HCT116 (cell line): ENCODE measurements around the gene MYO7B. TPM values are rescaled to one million over a fixed set of nuclear protein-coding genes. Genes with fewer than 3 reads are reported as not detected.

Experiments used
- ATAC-seq: fragments of 200-7000 bp; cut with Tn5 transposase; 2 replicates; pipeline ENCODE4 v1.9.1; 2020; ENCODE audit warnings: mild to moderate bottlenecking, moderate library complexity
- BruUV-seq: library from RNA; stranded (reverse); fragments of 400-500 nt; replicated peaks from 2 replicates; lab custom pipeline; 2021; lab: Mats Ljungman, UMichigan
- CTCF ChIA-PET: fragments of 300-600 bp; sonication (Branson Sonifier 250); formaldehyde crosslinking; loops from one replicate; lab custom pipeline; 2021; ENCODE audit warnings: antibody characterized with exemption; lab: Charles Lee
- POLR2A ChIA-PET: fragments of 300-600, 350-600 bp; sonication (Branson Sonifier 250); formaldehyde crosslinking; loops from one replicate; lab custom pipeline; 2021; ENCODE audit warnings: antibody characterized with exemption; lab: Charles Lee
- RAD21 ChIA-PET, 2 experiments: fragments of 300-600 bp; sonication (Branson Sonifier 250); formaldehyde crosslinking; loops; one replicate each; lab custom pipeline; 2023; ENCODE audit warnings: low total read pairs in 2 of 2; ENCODE audit not compliant: uncharacterized antibody in 2 of 2, unreplicated experiment in 2 of 2, low non-redundant PET in 1 of 2; lab: Charles Lee
- DNase-seq: peaks from one replicate; pipeline ENCODE4 v3.0.0-alpha.2; 2010; ENCODE audit warnings: low read depth, low spot score
- H2AFZ ChIP-seq: fragments of 200-600 bp; shearing (Covaris generic), sonication (generic); 2 replicates; pipeline ENCODE4 v1.6.1; 2017; ENCODE audit warnings: low read depth, mixed run types, mixed read lengths, antibody characterized with exemption, low read length; ENCODE audit not compliant: poor library complexity, severe bottlenecking
- H3K27ac ChIP-seq: 2 replicates; pipeline ENCODE4 v1.5.1; 2012; ENCODE audit warnings: low read depth, low read length
- H3K27me3 ChIP-seq: fragments of 200-600 bp; sonication (generic); 2 replicates; pipeline ENCODE4 v1.6.1; 2016; ENCODE audit warnings: mixed run types, low read length, mixed read lengths; ENCODE audit not compliant: insufficient read depth
- H3K36me3 ChIP-seq, 2 experiments: fragments of 200-500 bp in 1 of 2; fragments of 200-600 bp in 1 of 2; sonication (Bioruptor generic) in 1 of 2; sonication (generic) in 1 of 2; 2 replicates each; pipeline versions ENCODE4 v1.5.1 to v1.6.1; 2014 to 2016; ENCODE audit warnings: low read length in 2 of 2, inconsistent platforms in 1 of 2, mixed read lengths in 1 of 2, mixed run types in 1 of 2; ENCODE audit not compliant: insufficient read depth in 2 of 2, control insufficient read depth in 1 of 2
- H3K4me1 ChIP-seq, 2 experiments: fragments of 200-600 bp in 1 of 2; sonication (generic) in 1 of 2; 2 replicates each; pipeline versions ENCODE4 v1.5.1 to v1.6.1; 2012 to 2017; ENCODE audit warnings: low read length in 2 of 2, inconsistent platforms in 1 of 2, mild to moderate bottlenecking in 1 of 2, mixed read lengths in 1 of 2, mixed run types in 1 of 2, moderate library complexity in 1 of 2; ENCODE audit not compliant: insufficient read depth in 2 of 2, control insufficient read depth in 1 of 2
- H3K4me2 ChIP-seq: fragments of 200-600 bp; sonication (generic); 2 replicates; pipeline ENCODE4 v1.6.1; 2017; ENCODE audit warnings: mixed run types, low read length, mixed read lengths
- H3K4me3 ChIP-seq, 2 experiments: fragments of 200-600 bp in 1 of 2; sonication (generic) in 1 of 2; replicated peaks in 1 of 2; 2 replicates each; pipeline ENCODE4 v1.5.1; 2011 to 2016; ENCODE audit warnings: low read length in 2 of 2, control low read depth in 1 of 2, low read depth in 1 of 2, mild to moderate bottlenecking in 1 of 2, mixed read lengths in 1 of 2, mixed run types in 1 of 2
- H3K79me2 ChIP-seq: fragments of 200-600 bp; sonication (generic); 2 replicates; pipeline ENCODE4 v1.6.1; 2017; ENCODE audit warnings: mild to moderate bottlenecking, mixed run types, low read length, moderate library complexity, mixed read lengths; ENCODE audit not compliant: insufficient read depth
- H3K9ac ChIP-seq: fragments of 200-600 bp; sonication (generic); 2 replicates; pipeline ENCODE4 v1.6.1; 2016; ENCODE audit warnings: low read length, mixed read lengths
- H3K9me2 ChIP-seq: fragments of 200-600 bp; sonication (generic), shearing (Covaris generic); 2 replicates; pipeline ENCODE4 v1.6.1; 2017; ENCODE audit warnings: mixed run types, mild to moderate bottlenecking, moderate library complexity; ENCODE audit not compliant: insufficient read depth
- H3K9me3 ChIP-seq, 2 experiments: fragments of 200-500 bp in 1 of 2; fragments of 200-600 bp in 1 of 2; sonication (Bioruptor generic) in 1 of 2; sonication (generic) in 1 of 2; 2 replicates each; pipeline ENCODE4 v1.6.1; 2014 to 2017; ENCODE audit warnings: low read length in 2 of 2, mixed read lengths in 2 of 2, inconsistent platforms in 1 of 2, low read depth in 1 of 2, mild to moderate bottlenecking in 1 of 2, mixed run types in 1 of 2, moderate library complexity in 1 of 2; ENCODE audit not compliant: control insufficient read depth in 1 of 2, insufficient read depth in 1 of 2
- H4K20me1 ChIP-seq: fragments of 200-600 bp; sonication (generic), shearing (Covaris generic); 2 replicates; pipeline ENCODE4 v1.6.1; 2017; ENCODE audit warnings: mixed run types, mild to moderate bottlenecking, moderate library complexity; ENCODE audit not compliant: insufficient read depth
- CBX3 ChIP-seq: IDR thresholded peaks from 2 replicates; pipeline ENCODE4 v1.6.1; 2012; ENCODE audit warnings: low read depth
- CEBPB ChIP-seq: IDR thresholded peaks from 2 replicates; pipeline ENCODE4 v1.6.1; 2012; ENCODE audit warnings: low read depth
- CTCF ChIP-seq, 3 experiments: fragments of 200-600 bp in 1 of 3; sonication (generic) in 1 of 3; IDR thresholded peaks in 2 of 3; conservative IDR thresholded peaks in 1 of 3; 2 replicates each; pipeline ENCODE4 v1.5.1; 2012 to 2017; ENCODE audit warnings: low read depth in 2 of 3, low read length in 2 of 3, antibody characterized with exemption in 1 of 3, borderline replicate concordance in 1 of 3, control low read depth in 1 of 3, mild to moderate bottlenecking in 1 of 3, mixed read lengths in 1 of 3, mixed run types in 1 of 3, moderate library complexity in 1 of 3; ENCODE audit not compliant: insufficient read depth in 1 of 3
- EGR1 ChIP-seq: IDR thresholded peaks from 2 replicates; pipeline ENCODE4 v1.6.1; 2012; ENCODE audit warnings: low read depth
- EZH2 ChIP-seq: fragments of 200-600 bp; sonication (generic); IDR thresholded peaks from 2 replicates; pipeline ENCODE4 v1.6.1; 2017; ENCODE audit warnings: antibody characterized with exemption, mixed run types
- EZH2phosphoT487 ChIP-seq: fragments of 200-600 bp; IDR thresholded peaks from 2 replicates; pipeline ENCODE4 v1.6.1; 2018; ENCODE audit warnings: antibody characterized with exemption, borderline replicate concordance
- FOSL1 ChIP-seq: IDR thresholded peaks from 2 replicates; pipeline ENCODE4 v1.6.1; 2012; ENCODE audit warnings: low read depth
- JUND ChIP-seq: IDR thresholded peaks from 2 replicates; pipeline ENCODE4 v1.6.1; 2012
- SRF ChIP-seq: IDR thresholded peaks from 2 replicates; pipeline ENCODE4 v1.6.1; 2012; ENCODE audit warnings: low read depth
- TCF7L2 ChIP-seq: IDR thresholded peaks from 2 replicates; pipeline ENCODE4 v1.7.0; 2011; ENCODE audit warnings: borderline replicate concordance, inconsistent platforms; ENCODE audit not compliant: insufficient read depth, insufficient read length; ENCODE audit errors: extremely low read depth
- YY1 ChIP-seq: IDR thresholded peaks from 2 replicates; pipeline ENCODE4 v1.6.1; 2011; ENCODE audit warnings: low read length, low read depth, moderate library complexity, mild to moderate bottlenecking; ENCODE audit not compliant: insufficient replicate concordance; ENCODE audit errors: extremely low read depth
- ZBTB33 ChIP-seq: IDR thresholded peaks from 2 replicates; pipeline ENCODE4 v1.6.1; 2011; ENCODE audit warnings: mild to moderate bottlenecking, low read length, moderate library complexity; ENCODE audit not compliant: insufficient replicate concordance; ENCODE audit errors: extremely low read depth
- intact Hi-C: fragments of 100-400 bp; cut with micrococcal nuclease; formaldehyde crosslinking; loops from 2 replicates; pipeline ENCODE4 v1.10.0; 2022
- total RNA-seq: library from RNA; stranded (reverse); gene quantifications from one replicate; pipeline ENCODE4 v1.2.1, GENCODE V29; 2021; ENCODE audit not compliant: unreplicated experiment

Gene MYO7B
- total RNA-seq, 1 experiment from 2014 or later, result 0.07 TPM

- no peak for TF ChIP-seq ZBTB33
- no peak for TF ChIP-seq TCF7L2
- no peak for TF ChIP-seq EGR1
- no peak for TF ChIP-seq CTCF (IDR thresholded peaks at IDR 0.05 in 2 of 3, conservative IDR thresholded peaks at IDR 0.05 in 1 of 3; ENCODE audit: borderline replicate concordance in 1 of 3, insufficient read depth in 1 of 3, low read depth in 2 of 3, low read length in 2 of 3)
- TF ChIP-seq FOSL1, result no peak
These were observed 61.0 kb downstream of the MYO7B start (continued) for GRCh38 chr2:127596311-127597045.

GRCh38 chr2:127597046-127597983 lies 61.8 kb downstream of the MYO7B start:
- Histone ChIP-seq H2AFZ (no peak overlapping the region), H3K9me2 (no peaks in the 10 kb centered on the region), H3K9ac (no peak overlapping the region), H3K36me3 (no peaks in the 10 kb centered on the region), H3K79me2 (no peaks in the 10 kb centered on the region), H3K27me3 (no peaks in the 10 kb centered on the region), H3K4me1 (peaks cover 0 to 4% of the 10 kb centered on the region in 2 experiments; a peak in 1 of 4 replicates), H3K27ac (no peak overlapping the region), H4K20me1 (no peaks in the 10 kb centered on the region), H3K4me2 (no peak overlapping the region), H3K4me3 (no peak overlapping the region), H3K9me3 (no peaks in the 10 kb centered on the region; a peak in 1 of 4 replicates)
- DNase-seq (no peak), ATAC-seq (no peak)
- CTCF ChIA-PET, result no interaction called here
- TF ChIP-seq YY1 (no peak), CTCF (IDR thresholded peaks at IDR 0.05 in 2 of 3, conservative IDR thresholded peaks at IDR 0.05 in 1 of 3; ENCODE audit: borderline replicate concordance in 1 of 3, insufficient read depth in 1 of 3, low read depth in 2 of 3, low read length in 2 of 3) (no peak), EGR1 (no peak), CBX3 (no peak), TCF7L2 (no peak), JUND (no peak), EZH2 (no peak), SRF (no peak), CEBPB (no peak), EZH2phosphoT487 (no peak)
- POLR2A ChIA-PET, result no interaction called here
- BruUV-seq, result no TSS peak
- RAD21 ChIA-PET, result no interaction called here
- intact Hi-C loops, result no loop called here
